Measurements from ENCODE around the gene SLC10A7.

DNA sequence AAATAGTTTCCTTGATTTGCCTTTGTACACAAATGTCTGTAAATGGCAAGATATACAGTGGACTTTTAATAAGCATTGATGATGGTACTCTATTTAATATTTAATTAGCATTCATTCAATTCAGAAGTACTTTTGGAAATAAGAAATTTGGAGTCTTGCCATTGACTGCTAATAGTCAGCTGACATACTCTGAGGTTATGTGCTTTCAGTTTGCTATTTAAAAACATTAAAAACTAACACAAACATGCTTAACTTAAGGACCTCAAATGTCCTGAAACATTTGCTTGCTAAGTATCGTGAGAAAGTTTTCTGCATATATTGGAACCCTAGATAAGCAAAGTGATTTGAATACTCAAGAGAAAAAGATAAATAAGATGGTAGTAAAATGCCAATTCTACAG, 242.8 kb downstream of the SLC10A7 start:
- no peak for TF ChIP-seq POLR2AphosphoS5 (IDR thresholded peaks at IDR 0.05)
- TF ChIP-seq CTCF (IDR thresholded peaks at IDR 0.05) = no peak
